Heart left ventricle (tissue), 16 donors: ENCODE results near the gene TMEM179. TPM values are rescaled to one million over a fixed set of nuclear protein-coding genes. Genes with fewer than 3 reads are reported as not detected.

ENCODE experiments used
- ATAC-seq, 4 donors: fragments of 200-7000 bp; cut with Tn5 transposase; one replicate each; pipeline ENCODE4 v1.9.1; 2020 to 2022; ENCODE audit warnings: moderate library complexity in 4 of 4, mild to moderate bottlenecking in 3 of 4, moderate number of reproducible peaks in 1 of 4
- DNase-seq, 5 donors: peaks; one replicate each; pipeline ENCODE4 v3.0.0-alpha.2; 2020
- H3K27ac ChIP-seq, 12 donors: fragments of 200-600 bp; sonication (generic) in 4 of 12; one replicate each; pipeline versions ENCODE4 v1.5.0 to v1.8.0; 2016 to 2022; ENCODE audit warnings: mild to moderate bottlenecking in 2 of 12
- H3K27me3 ChIP-seq, 9 donors: fragments of 200-600 bp; sonication (generic) in 2 of 9; one replicate each; pipeline versions ENCODE4 v1.5.1 to v1.8.0; 2016 to 2022; ENCODE audit warnings: mild to moderate bottlenecking in 3 of 9
- H3K36me3 ChIP-seq, 9 donors: fragments of 200-600 bp; sonication (generic) in 2 of 9; one replicate each; pipeline versions ENCODE4 v1.5.0 to v1.8.0; 2018 to 2022; ENCODE audit warnings: mild to moderate bottlenecking in 2 of 9
- H3K4me1 ChIP-seq, 12 donors: fragments of 200-600 bp; sonication (generic) in 4 of 12; one replicate each; pipeline versions ENCODE4 v1.5.0 to v1.8.0; 2016 to 2022; ENCODE audit warnings: mild to moderate bottlenecking in 3 of 12
- H3K4me3 ChIP-seq, 12 donors: fragments of 200-600 bp; sonication (generic) in 4 of 12; one replicate each; pipeline versions ENCODE4 v1.5.0 to v1.8.0; 2017 to 2022; ENCODE audit warnings: mild to moderate bottlenecking in 9 of 12, moderate library complexity in 4 of 12
- H3K9me3 ChIP-seq, 12 donors: fragments of 200-600 bp; sonication (generic) in 4 of 12; one replicate each; pipeline versions ENCODE4 v1.5.0 to v1.8.0; 2016 to 2022; ENCODE audit warnings: mild to moderate bottlenecking in 1 of 12
- POLR2A ChIP-seq, 2 donors: fragments of 450-650 bp; IDR thresholded peaks; one replicate each; pipeline ENCODE4 v1.6.1; 2017; ENCODE audit warnings: antibody characterized with exemption in 2 of 2, mild to moderate bottlenecking in 2 of 2, moderate library complexity in 2 of 2
- WGBS, 4 donors: extraction: QIAGEN DNeasy Blood & Tissue Kit in 2 of 4; methylation state at CpG; one replicate each; pipeline versions ENCODE4 v1.1.5 to v1.1.7; 2013 to 2018; 5-methylcytosine and 5-hydroxymethylcytosine counted together
- intact Hi-C, 10 donors: fragments of 100-400 bp; cut with DNase I; formaldehyde crosslinking; loops; one replicate each; pipeline versions ENCODE4 v1.11.1 to v1.14.2; 2022
- polyA plus RNA-seq, 2 donors: library from polyadenylated mRNA; stranded (reverse); fragments of 200-250 nt; gene quantifications; one replicate each; pipeline ENCODE4 v1.2.3, GENCODE V29; 2013
- total RNA-seq, 9 donors: library from RNA; depleted of rRNA in 2 of 9; stranded (reverse); fragments of >200 nt in 2 of 9; fragmentation: NEBNext Ultra II Directional in 3 of 9; extraction: Animal tissue kit (Norgen Biotek cat#: 25700) in 3 of 9; gene quantifications; one replicate each; pipeline versions ENCODE4 v1.1.0 to v1.2.4, GENCODE V29; 2016 to 2023
- TF ChIP-seq, protein P1 (sequence below), 12 donors: fragments of 200-600 bp; sonication (generic) in 4 of 12; IDR thresholded peaks; one replicate each; pipeline versions ENCODE4 v1.5.0 to v1.8.0; 2018 to 2022; ENCODE audit warnings: antibody characterized with exemption in 12 of 12, mild to moderate bottlenecking in 5 of 12
- donor health status: ischemic (EF 13 %, LVEDD 7.1; RV severe dilation, severe dysfunction).
- donor health status: healthy with polysubstance abuse.
- donor health status: DM: no; HTN: yes; CAD: no.
- donor health status: DM: no; HTN: no; CAD: no.
- donor health status: ischemic (EF 25% LVEDD 6.9; RV normal size, moderate dysfunction).
- donor health status: ischemic (EF 25% LVEDD 5.7; RV mildly dilated, moderate dysfunction).
- donor health status: healthy.
- donor health status: DM: yes; HTN: yes; CAD: no.
- donor health status: ischemic (EF 35%, LVEDD 5.7; RV mildly dilated, moderate dysfunction).
- donor health status: nonischemic (EF 11% LVEDD 7.7; RV severe dilation, severe dysfunction).
- donor health status: DM: yes; HTN: yes; CAD: no.
- donor health status: PGD.
- donor health status: ischemic (EF 29% LVEDD 5.4; RV normal size, mild dysfunction).
- donor health status: nonischemic (EF 23%, LVEDD 6.1; RV moderate dilation, normal function).

TMEM179 gene
- total and polyA plus RNA-seq, 11 donors, result 0.15 to 1.1 (median 0.40) TPM; not detected in 4

DNA sequence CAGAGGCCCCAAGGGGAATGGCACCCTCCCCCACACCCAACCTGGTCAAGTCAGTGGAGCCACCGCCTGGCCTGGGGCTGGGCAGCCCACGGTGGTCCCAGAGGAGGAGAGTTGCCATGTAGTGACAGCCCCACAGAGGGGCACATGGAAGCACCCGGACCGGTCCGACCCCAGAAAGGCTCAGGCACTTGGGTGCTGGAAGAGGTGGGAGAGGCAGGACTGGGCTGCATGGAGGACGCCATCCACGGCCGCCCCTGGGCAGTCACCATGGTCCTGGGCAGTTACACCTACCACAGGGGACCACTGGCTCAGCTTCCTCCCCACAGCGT is 37.9 kb upstream of the TMEM179 start:
- no peak for TF ChIP-seq POLR2A (IDR thresholded peaks at IDR 0.05)
- TF ChIP-seq, protein P1, sequence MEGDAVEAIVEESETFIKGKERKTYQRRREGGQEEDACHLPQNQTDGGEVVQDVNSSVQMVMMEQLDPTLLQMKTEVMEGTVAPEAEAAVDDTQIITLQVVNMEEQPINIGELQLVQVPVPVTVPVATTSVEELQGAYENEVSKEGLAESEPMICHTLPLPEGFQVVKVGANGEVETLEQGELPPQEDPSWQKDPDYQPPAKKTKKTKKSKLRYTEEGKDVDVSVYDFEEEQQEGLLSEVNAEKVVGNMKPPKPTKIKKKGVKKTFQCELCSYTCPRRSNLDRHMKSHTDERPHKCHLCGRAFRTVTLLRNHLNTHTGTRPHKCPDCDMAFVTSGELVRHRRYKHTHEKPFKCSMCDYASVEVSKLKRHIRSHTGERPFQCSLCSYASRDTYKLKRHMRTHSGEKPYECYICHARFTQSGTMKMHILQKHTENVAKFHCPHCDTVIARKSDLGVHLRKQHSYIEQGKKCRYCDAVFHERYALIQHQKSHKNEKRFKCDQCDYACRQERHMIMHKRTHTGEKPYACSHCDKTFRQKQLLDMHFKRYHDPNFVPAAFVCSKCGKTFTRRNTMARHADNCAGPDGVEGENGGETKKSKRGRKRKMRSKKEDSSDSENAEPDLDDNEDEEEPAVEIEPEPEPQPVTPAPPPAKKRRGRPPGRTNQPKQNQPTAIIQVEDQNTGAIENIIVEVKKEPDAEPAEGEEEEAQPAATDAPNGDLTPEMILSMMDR (IDR thresholded peaks at IDR 0.05), result no peak
- no peak for ATAC-seq
- H3K27me3 ChIP-seq, result peaks cover 0 to 18% (median 0%) of the 10 kb centered on the region in 9 donors
- no peak for DNase-seq
- peaks cover 0 to 7% (median 0%) of the 10 kb centered on the region in 12 donors for H3K9me3 ChIP-seq
- H3K4me1 ChIP-seq, result peaks cover 0 to 25% (median 0%) of the 10 kb centered on the region in 12 donors
- no peaks in the 10 kb centered on the region for H3K36me3 ChIP-seq
- H3K27ac ChIP-seq, result no peak overlapping the region
- no peak overlapping the region for H3K4me3 ChIP-seq
- intact Hi-C loops, result loop anchor here in 8 of 10 donors (5.0 to 10.0 kb wide), 6 partner anchors 75 to 568 kb away; partner anchors contain the start of gene KIF26A (in 4 of the 8)
- 95 to 96% (median 96%) methylated on average over 7 to 9 of the region's 9 CpGs for WGBS, 4 donors

GRCh38 chr14:104641753-104642539 is 37.4 kb upstream of the TMEM179 start:
- no peaks in the 10 kb centered on the region for H3K36me3 ChIP-seq
- H3K4me1 ChIP-seq, result peaks cover 0 to 19% (median 0%) of the 10 kb centered on the region in 12 donors
- peaks cover 0 to 7% (median 0%) of the 10 kb centered on the region in 12 donors for H3K9me3 ChIP-seq
- intact Hi-C loops, result loop anchor here in 9 of 10 donors (2.0 to 10.0 kb wide), 7 partner anchors 75 to 567 kb away; partner anchors contain the start of gene KIF26A (in 4 of the 9)
- 68 to 80% (median 71%) methylated on average over 20 to 23 of the region's 23 CpGs for WGBS, 4 donors
- ATAC-seq (peak in 2 of 4 donors; percentile 11 to 21), DNase-seq (no peak)
- no peak overlapping the region for H3K4me3 ChIP-seq
- H3K27ac ChIP-seq, result no peak overlapping the region
- H3K27me3 ChIP-seq, result peaks cover 0 to 18% (median under 1%) of the 10 kb centered on the region in 9 donors
- no peak for TF ChIP-seq POLR2A (IDR thresholded peaks at IDR 0.05)

DNA sequence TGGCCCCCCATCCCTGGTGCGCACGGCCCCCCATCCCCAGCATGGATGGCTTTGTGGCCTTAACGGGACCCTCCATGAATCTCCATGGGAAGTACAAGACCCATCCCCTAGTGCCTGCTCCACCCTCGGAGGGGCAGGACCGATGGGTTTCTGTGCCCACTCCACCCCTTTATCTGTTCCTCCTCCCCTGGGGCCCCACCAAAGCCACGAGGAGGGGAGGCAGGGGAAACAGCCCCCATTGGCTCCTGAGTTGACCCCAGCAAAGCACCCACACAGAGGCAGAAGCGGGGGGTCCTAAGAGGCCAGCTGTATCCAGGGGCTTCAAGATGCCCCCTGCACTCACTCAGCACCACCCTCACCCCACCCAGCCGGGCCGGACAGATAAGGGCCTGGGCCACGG is 36.1 kb upstream of the TMEM179 start:
- WGBS, 4 donors, result 79 to 92% (median 79%) methylated on average over 9 to 10 of the region's 10 CpGs
- no peak for DNase-seq
- H3K4me3 ChIP-seq, result no peak overlapping the region
- H3K36me3 ChIP-seq, result no peaks in the 10 kb centered on the region
- H3K4me1 ChIP-seq, result peaks cover 0 to 18% (median 0%) of the 10 kb centered on the region in 12 donors
- no peak for ATAC-seq
- H3K27me3 ChIP-seq, result peaks cover 0 to 21% (median 3%) of the 10 kb centered on the region in 9 donors
- H3K27ac ChIP-seq, result no peak overlapping the region
- peaks cover 0 to 7% (median 0%) of the 10 kb centered on the region in 12 donors for H3K9me3 ChIP-seq
- TF ChIP-seq, protein P1 (IDR thresholded peaks at IDR 0.05), result no peak
- no peak for TF ChIP-seq POLR2A (IDR thresholded peaks at IDR 0.05)
- intact Hi-C loops, result loop anchor here in 9 of 10 donors (2.0 to 10.0 kb wide), 7 partner anchors 73 to 566 kb away; partner anchors contain the start of gene KIF26A (in 4 of the 9)

DNA sequence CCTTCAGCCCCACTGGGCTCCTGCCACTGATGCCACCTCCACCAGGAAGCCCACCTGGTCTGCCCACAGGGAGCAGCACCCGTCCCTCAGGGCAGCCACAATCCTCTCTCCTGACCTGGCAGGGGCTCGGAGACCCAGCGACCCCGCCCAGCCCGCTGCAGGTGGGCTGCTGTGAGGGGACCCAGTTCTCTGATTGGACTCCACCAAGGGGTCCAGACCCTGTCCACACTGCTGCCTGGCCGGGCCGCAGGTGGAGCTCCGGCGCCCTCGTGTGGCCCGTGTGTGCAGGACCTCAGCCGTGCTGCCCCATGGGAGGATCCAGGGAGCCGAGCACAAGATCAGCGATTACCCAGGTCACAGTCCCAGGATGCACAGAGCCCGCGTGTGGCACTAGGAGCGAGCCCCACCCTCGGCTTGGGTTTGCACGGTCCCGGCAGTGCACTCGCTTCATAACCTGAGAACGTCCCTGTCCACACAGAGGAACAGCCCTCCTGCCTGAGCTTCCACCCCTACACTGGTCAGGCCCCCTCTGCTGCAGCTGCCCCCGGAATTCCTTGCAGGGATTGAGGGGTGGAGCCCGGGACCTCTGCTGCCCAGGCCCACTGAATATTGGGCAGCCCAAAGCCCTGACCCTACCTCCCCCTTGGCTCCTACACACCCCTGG is 35.4 kb upstream of the TMEM179 start:
- Histone ChIP-seq H3K36me3 (no peaks in the 10 kb centered on the region), H3K27ac (no peak overlapping the region), H3K27me3 (peaks cover 0 to 27% (median 3%) of the 10 kb centered on the region in 9 donors), H3K4me1 (peaks cover 0 to 18% (median 0%) of the 10 kb centered on the region in 12 donors), H3K9me3 (peaks cover 0 to 1% (median 0%) of the 10 kb centered on the region in 12 donors), H3K4me3 (no peak overlapping the region)
- ATAC-seq, result peak; percentile 54 to 89 (median 82)
- peak in 4 of 5 donors; percentile 43 to 63 (median 53) for DNase-seq
- no peak for TF ChIP-seq POLR2A (IDR thresholded peaks at IDR 0.05)
- TF ChIP-seq, protein P1 (IDR thresholded peaks at IDR 0.05), result peak; percentile 83 to 95 (median 89)
- WGBS, 4 donors, result 7 to 9% (median 8%) methylated on average over 13 to 24 of the region's 24 CpGs
- intact Hi-C loops, result loop anchor here (1.0 to 10.0 kb wide), 11 partner anchors 73 to 565 kb away; partner anchors contain the start of gene KIF26A (in 7 of the 10)
